HepG2 (cell line): Measurements from ENCODE around the gene RGS1. TPM values are rescaled to one million over a fixed set of nuclear protein-coding genes. Genes with fewer than 3 reads are reported as not detected.

Experiments
- ATAC-seq: fragments of 200-7000 bp; cut with Tn5 transposase; 3 replicates; pipeline ENCODE4 v1.9.1; 2020; ENCODE audit warnings: mild to moderate bottlenecking, moderate library complexity
- BruUV-seq: library from RNA; stranded (reverse); fragments of 400-500 nt; replicated peaks from 2 replicates; lab custom pipeline; 2021; lab: Mats Ljungman, UMichigan
- CTCF ChIA-PET: fragments of 300-600 bp; formaldehyde crosslinking; extraction: SDS; loops from one replicate; lab custom pipeline; 2021; ENCODE audit warnings: low total read pairs, inconsistent platforms, low intra/inter-chr PET ratio; lab: Yijun Ruan, JAX
- POLR2A ChIA-PET: fragments of 350-600 bp; sonication (Branson Sonifier 250); formaldehyde crosslinking; loops from one replicate; lab custom pipeline; 2020; ENCODE audit warnings: antibody characterized with exemption, inconsistent platforms; lab: Yijun Ruan, JAX
- DNase-seq: peaks from one replicate; pipeline ENCODE4 v3.0.0-alpha.2; 2015; ENCODE audit warnings: low spot score
- FAIRE-seq: peaks from 3 replicates; lab custom pipeline; 2011; peaks lifted over from hg19 to GRCh38; lab: Jason Lieb, UNC
- H2AFZ ChIP-seq: one replicate; pipeline ENCODE4 v1.6.1; 2011; ENCODE audit warnings: low read length, inconsistent platforms
- H3K27ac ChIP-seq: fragments of 300-600 bp; 3 replicates; pipeline ENCODE4 v1.8.0; 2011; ENCODE audit warnings: mixed run types, mild to moderate bottlenecking, mixed read lengths, low read length, inconsistent platforms; ENCODE audit not compliant: insufficient read depth; ENCODE audit errors: extremely low read length
- H3K27me3 ChIP-seq, 2 experiments: fragments of 200-600 bp in 1 of 2; 2 replicates in 1 of 2; 3 replicates in 1 of 2; pipeline versions ENCODE4 v1.6.0 to v1.8.0; 2011; ENCODE audit warnings: low read length in 2 of 2, mild to moderate bottlenecking in 2 of 2, moderate library complexity in 2 of 2, inconsistent platforms in 1 of 2; ENCODE audit not compliant: insufficient read depth in 2 of 2, control insufficient read depth in 1 of 2
- H3K36me3 ChIP-seq, 2 experiments: fragments of 200-600 bp in 1 of 2; replicated peaks in 1 of 2; 2 replicates in 1 of 2; 3 replicates in 1 of 2; pipeline versions ENCODE4 v1.5.1 to v1.8.0; 2011; ENCODE audit warnings: low read length in 2 of 2, inconsistent platforms in 1 of 2; ENCODE audit not compliant: insufficient read depth in 2 of 2, control insufficient read depth in 1 of 2
- H3K4me1 ChIP-seq: 2 replicates; pipeline ENCODE4 v1.5.1; 2012; ENCODE audit warnings: low read length, inconsistent platforms; ENCODE audit not compliant: insufficient read depth
- H3K4me2 ChIP-seq: 2 replicates; pipeline ENCODE4 v1.6.0; 2011; ENCODE audit warnings: low read depth, low read length, inconsistent platforms
- H3K4me3 ChIP-seq, 3 experiments: fragments of 200-600 bp in 1 of 3; sonication (generic), shearing (Covaris generic) in 1 of 3; replicated peaks in 1 of 3; 2 replicates each; pipeline ENCODE4 v1.5.1; 2011 to 2016; ENCODE audit warnings: low read length in 3 of 3, inconsistent platforms in 2 of 3, low read depth in 2 of 3, mild to moderate bottlenecking in 2 of 3, control low read depth in 1 of 3, mixed read lengths in 1 of 3; ENCODE audit not compliant: insufficient read depth in 1 of 3
- H3K79me2 ChIP-seq: one replicate; pipeline ENCODE4 v1.6.1; 2011; ENCODE audit warnings: low read length, inconsistent platforms; ENCODE audit not compliant: insufficient read depth
- H3K9ac ChIP-seq: 2 replicates; pipeline ENCODE4 v1.6.0; 2011; ENCODE audit warnings: mild to moderate bottlenecking, low read depth, low read length, inconsistent platforms; ENCODE audit not compliant: insufficient read depth
- H3K9me3 ChIP-seq: 2 replicates; pipeline ENCODE4 v1.5.1; 2012; ENCODE audit warnings: mild to moderate bottlenecking, low read length
- H4K20me1 ChIP-seq: 2 replicates; pipeline ENCODE4 v1.6.0; 2011; ENCODE audit warnings: inconsistent platforms, mild to moderate bottlenecking, low read length, moderate library complexity; ENCODE audit not compliant: insufficient read depth
- HOXD1 ChIP-seq: sonication (generic); formaldehyde crosslinking; IDR thresholded peaks from 2 replicates; pipeline ENCODE4 v1.5.0; 2020; ENCODE audit warnings: missing genetic modification reagents
- JDP2 ChIP-seq: sonication (generic); formaldehyde crosslinking; IDR thresholded peaks from 2 replicates; pipeline ENCODE4 v1.8.1; 2022; ENCODE audit warnings: missing genetic modification reagents, borderline replicate concordance
- JUND ChIP-seq: sonication (generic); formaldehyde crosslinking; IDR thresholded peaks from 2 replicates; pipeline ENCODE4 v1.8.0; 2022; ENCODE audit warnings: mild to moderate bottlenecking, missing genetic modification reagents
- REL ChIP-seq: sonication (generic); formaldehyde crosslinking; conservative IDR thresholded peaks from 2 replicates; pipeline ENCODE4 v1.8.0; 2022; ENCODE audit warnings: mild to moderate bottlenecking, missing genetic modification reagents, moderate library complexity
- SETDB1 ChIP-seq: sonication (generic); formaldehyde crosslinking; IDR thresholded peaks from 2 replicates; pipeline ENCODE4 v1.5.1; 2020; ENCODE audit warnings: missing genetic modification reagents, mild to moderate bottlenecking, borderline replicate concordance
- ZBTB21 ChIP-seq: sonication (generic); formaldehyde crosslinking; IDR thresholded peaks from 2 replicates; pipeline ENCODE4 v1.4.0; 2020; ENCODE audit warnings: missing genetic modification reagents
- ZNF10 ChIP-seq: sonication (generic); formaldehyde crosslinking; IDR thresholded peaks from 2 replicates; pipeline ENCODE4 v1.4.0; 2020; ENCODE audit warnings: mild to moderate bottlenecking, low read depth, missing genetic modification reagents, borderline replicate concordance
- ZNF383 ChIP-seq: sonication (generic); formaldehyde crosslinking; IDR thresholded peaks from 2 replicates; pipeline ENCODE4 v1.4.0; 2020; ENCODE audit warnings: missing genetic modification reagents, mild to moderate bottlenecking, borderline replicate concordance
- ZNF431 ChIP-seq: sonication (generic); formaldehyde crosslinking; IDR thresholded peaks from 2 replicates; pipeline ENCODE4 v1.9.0; 2022; ENCODE audit warnings: missing genetic modification reagents, low read depth, mild to moderate bottlenecking, borderline replicate concordance
- ZNF644 ChIP-seq: IDR thresholded peaks from 2 replicates; pipeline ENCODE4 v1.6.1; 2016; ENCODE audit warnings: low read depth
- ZNF670 ChIP-seq: sonication (generic); formaldehyde crosslinking; IDR thresholded peaks from 2 replicates; pipeline ENCODE4 v1.8.0; 2022; ENCODE audit warnings: mild to moderate bottlenecking, missing genetic modification reagents, borderline replicate concordance
- ZNF7 ChIP-seq: IDR thresholded peaks from 2 replicates; pipeline ENCODE4 v1.6.1; 2016; ENCODE audit warnings: missing biosample characterization, missing genetic modification reagents
- ZSCAN25 ChIP-seq: sonication (generic); formaldehyde crosslinking; IDR thresholded peaks from 2 replicates; pipeline ENCODE4 v1.8.0; 2022; ENCODE audit warnings: mild to moderate bottlenecking, missing genetic modification reagents
- WGBS: methylation state at CpG from one replicate; pipeline ENCODE4 v1.1.6; 2017; ENCODE audit warnings: low lambda C conversion rate; 5-methylcytosine and 5-hydroxymethylcytosine counted together
- in situ Hi-C: cut with HindIII; loops from 2 replicates; pipeline ENCODE4 v1.10.0; 2017; ENCODE audit warnings: low pct_unique_long_range_greater_than_20kb; ENCODE audit not compliant: extremely low pct_ligation_motif_present
- intact Hi-C: fragments of 100-400 bp; cut with micrococcal nuclease; formaldehyde crosslinking; loops from one replicate; pipeline ENCODE4 v1.10.0; 2022; ENCODE audit not compliant: unreplicated experiment
- polyA plus RNA-seq, 8 experiments: library from polyadenylated mRNA; depleted of rRNA in 3 of 8; stranded (reverse) in 7 of 8; unstranded in 1 of 8; fragments of >200 nt; fragmentation: Illumina TruSeq in 4 of 8; extraction: Trizol in 4 of 8; gene quantifications; 2 replicates each; pipeline versions ENCODE4 v1.2.1 to v1.2.3, GENCODE V29; 2011 to 2016; ENCODE audit warnings: low read depth in 4 of 8, missing spikeins in 1 of 8, mixed read lengths in 1 of 8; ENCODE audit not compliant: insufficient read depth in 1 of 8
- total RNA-seq, 5 experiments: library from RNA; depleted of rRNA; stranded (reverse); fragments of >200 nt; fragmentation: Illumina TruSeq; extraction: Trizol; gene quantifications; 2 replicates each; pipeline ENCODE4 v1.2.3, GENCODE V29; 2016; ENCODE audit warnings: low read depth in 1 of 5
- TF ChIP-seq, protein P1 (sequence below): sonication (generic); formaldehyde crosslinking; IDR thresholded peaks from 2 replicates; pipeline ENCODE4 v1.8.0; 2022; ENCODE audit warnings: mild to moderate bottlenecking, missing genetic modification reagents; ENCODE audit not compliant: insufficient replicate concordance
- TF ChIP-seq, protein P2 (sequence below): sonication (generic); formaldehyde crosslinking; IDR thresholded peaks from 2 replicates; pipeline ENCODE4 v1.5.0; 2020; ENCODE audit warnings: mild to moderate bottlenecking, missing genetic modification reagents
- TF ChIP-seq, protein P3 (sequence below): sonication (generic); formaldehyde crosslinking; IDR thresholded peaks from 2 replicates; pipeline ENCODE4 v1.4.0; 2020; ENCODE audit warnings: missing genetic modification reagents
- TF ChIP-seq, protein P4 (sequence below): IDR thresholded peaks from 2 replicates; pipeline ENCODE4 v1.6.1; 2016; ENCODE audit warnings: low read depth, control low read depth

The RGS1 gene
- total and polyA plus RNA-seq, 2 of the 13 experiments (the other 11 are each of a cell fraction or from before 2014, with no cell fraction given) = not detected

DNA sequence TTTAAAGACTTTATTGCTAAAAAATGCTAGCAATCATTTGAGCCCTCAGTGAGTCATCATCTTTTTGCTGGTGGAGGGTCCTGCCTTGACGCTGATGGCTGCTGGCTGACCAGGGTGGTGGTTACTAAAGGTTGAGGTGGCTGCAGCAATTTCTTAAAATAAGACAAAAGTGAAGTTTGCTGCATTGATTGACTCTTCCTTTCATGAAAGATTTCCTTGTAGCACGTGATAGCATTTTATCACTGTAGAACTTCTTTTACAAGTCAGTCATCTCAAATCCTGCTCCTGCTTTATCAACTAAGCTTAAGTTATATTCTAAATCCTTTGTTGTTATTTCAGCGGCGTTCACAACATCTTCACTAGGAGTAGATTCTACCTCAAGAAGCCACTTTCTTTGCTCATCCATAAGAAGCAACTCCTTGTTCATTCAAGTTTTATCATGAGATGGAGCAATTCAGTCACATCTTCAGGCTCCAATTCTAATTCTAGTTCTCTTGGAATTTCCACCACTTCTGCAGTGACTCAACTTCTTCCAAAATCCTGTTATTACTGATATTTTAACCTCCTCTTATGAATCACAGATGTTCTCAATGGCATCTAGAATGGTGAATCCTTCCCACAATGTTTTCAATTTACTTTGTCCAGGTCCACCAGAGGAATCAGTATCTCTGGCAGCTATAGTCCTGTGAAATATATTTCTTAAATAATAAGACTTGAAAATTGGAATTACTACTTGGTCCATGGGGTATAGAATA, 17.6 kb upstream of the RGS1 start:
- DNase-seq = no peak
- Histone ChIP-seq H3K36me3 (no peaks in the 10 kb centered on the region), H2AFZ (no peak overlapping the region), H3K79me2 (no peaks in the 10 kb centered on the region), H3K9ac (no peak overlapping the region), H3K4me2 (no peak overlapping the region), H3K27me3 (no peaks in the 10 kb centered on the region), H3K4me3 (no peak overlapping the region), H3K27ac (no peak overlapping the region), H3K4me1 (no peaks in the 10 kb centered on the region), H4K20me1 (no peaks in the 10 kb centered on the region), H3K9me3 (no peaks in the 10 kb centered on the region)
- 51% methylated on average over 4 of the region's 4 CpGs for WGBS
- TF ChIP-seq ZNF383 (CRISPR knock-in tag) (no peak), ZNF670 (CRISPR knock-in tag) (no peak), ZSCAN25 (CRISPR knock-in tag) (no peak), ZNF10 (CRISPR knock-in tag) (no peak), ZNF7 (CRISPR knock-in tag) (no peak), SETDB1 (CRISPR knock-in tag) (no peak), ZNF644 (CRISPR knock-in tag) (no peak), ZBTB21 (no peak), JUND (CRISPR knock-in tag) (no peak), HOXD1 (CRISPR knock-in tag) (no peak), ZNF431 (CRISPR knock-in tag) (no peak), JDP2 (no peak), REL (CRISPR knock-in tag) (no peak)
- TF ChIP-seq, protein P1, sequence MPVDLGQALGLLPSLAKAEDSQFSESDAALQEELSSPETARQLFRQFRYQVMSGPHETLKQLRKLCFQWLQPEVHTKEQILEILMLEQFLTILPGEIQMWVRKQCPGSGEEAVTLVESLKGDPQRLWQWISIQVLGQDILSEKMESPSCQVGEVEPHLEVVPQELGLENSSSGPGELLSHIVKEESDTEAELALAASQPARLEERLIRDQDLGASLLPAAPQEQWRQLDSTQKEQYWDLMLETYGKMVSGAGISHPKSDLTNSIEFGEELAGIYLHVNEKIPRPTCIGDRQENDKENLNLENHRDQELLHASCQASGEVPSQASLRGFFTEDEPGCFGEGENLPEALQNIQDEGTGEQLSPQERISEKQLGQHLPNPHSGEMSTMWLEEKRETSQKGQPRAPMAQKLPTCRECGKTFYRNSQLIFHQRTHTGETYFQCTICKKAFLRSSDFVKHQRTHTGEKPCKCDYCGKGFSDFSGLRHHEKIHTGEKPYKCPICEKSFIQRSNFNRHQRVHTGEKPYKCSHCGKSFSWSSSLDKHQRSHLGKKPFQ (CRISPR knock-in tag) = no peak
- TF ChIP-seq, protein P2, sequence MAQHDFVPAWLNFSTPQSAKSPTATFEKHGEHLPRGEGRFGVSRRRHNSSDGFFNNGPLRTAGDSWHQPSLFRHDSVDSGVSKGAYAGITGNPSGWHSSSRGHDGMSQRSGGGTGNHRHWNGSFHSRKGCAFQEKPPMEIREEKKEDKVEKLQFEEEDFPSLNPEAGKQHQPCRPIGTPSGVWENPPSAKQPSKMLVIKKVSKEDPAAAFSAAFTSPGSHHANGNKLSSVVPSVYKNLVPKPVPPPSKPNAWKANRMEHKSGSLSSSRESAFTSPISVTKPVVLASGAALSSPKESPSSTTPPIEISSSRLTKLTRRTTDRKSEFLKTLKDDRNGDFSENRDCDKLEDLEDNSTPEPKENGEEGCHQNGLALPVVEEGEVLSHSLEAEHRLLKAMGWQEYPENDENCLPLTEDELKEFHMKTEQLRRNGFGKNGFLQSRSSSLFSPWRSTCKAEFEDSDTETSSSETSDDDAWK (CRISPR knock-in tag) = no peak
- TF ChIP-seq, protein P3, sequence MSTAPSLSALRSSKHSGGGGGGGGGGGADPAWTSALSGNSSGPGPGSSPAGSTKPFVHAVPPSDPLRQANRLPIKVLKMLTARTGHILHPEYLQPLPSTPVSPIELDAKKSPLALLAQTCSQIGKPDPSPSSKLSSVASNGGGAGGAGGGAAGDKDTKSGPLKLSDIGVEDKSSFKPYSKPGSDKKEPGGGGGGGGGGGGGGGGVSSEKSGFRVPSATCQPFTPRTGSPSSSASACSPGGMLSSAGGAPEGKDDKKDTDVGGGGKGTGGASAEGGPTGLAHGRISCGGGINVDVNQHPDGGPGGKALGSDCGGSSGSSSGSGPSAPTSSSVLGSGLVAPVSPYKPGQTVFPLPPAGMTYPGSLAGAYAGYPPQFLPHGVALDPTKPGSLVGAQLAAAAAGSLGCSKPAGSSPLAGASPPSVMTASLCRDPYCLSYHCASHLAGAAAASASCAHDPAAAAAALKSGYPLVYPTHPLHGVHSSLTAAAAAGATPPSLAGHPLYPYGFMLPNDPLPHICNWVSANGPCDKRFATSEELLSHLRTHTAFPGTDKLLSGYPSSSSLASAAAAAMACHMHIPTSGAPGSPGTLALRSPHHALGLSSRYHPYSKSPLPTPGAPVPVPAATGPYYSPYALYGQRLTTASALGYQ (CRISPR knock-in tag) = no peak
- TF ChIP-seq, protein P4, sequence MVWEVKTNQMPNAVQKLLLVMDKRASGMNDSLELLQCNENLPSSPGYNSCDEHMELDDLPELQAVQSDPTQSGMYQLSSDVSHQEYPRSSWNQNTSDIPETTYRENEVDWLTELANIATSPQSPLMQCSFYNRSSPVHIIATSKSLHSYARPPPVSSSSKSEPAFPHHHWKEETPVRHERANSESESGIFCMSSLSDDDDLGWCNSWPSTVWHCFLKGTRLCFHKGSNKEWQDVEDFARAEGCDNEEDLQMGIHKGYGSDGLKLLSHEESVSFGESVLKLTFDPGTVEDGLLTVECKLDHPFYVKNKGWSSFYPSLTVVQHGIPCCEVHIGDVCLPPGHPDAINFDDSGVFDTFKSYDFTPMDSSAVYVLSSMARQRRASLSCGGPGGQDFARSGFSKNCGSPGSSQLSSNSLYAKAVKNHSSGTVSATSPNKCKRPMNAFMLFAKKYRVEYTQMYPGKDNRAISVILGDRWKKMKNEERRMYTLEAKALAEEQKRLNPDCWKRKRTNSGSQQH (CRISPR knock-in tag) = no peak
- ChIA-PET POLR2A (no interaction called here), CTCF (no interaction called here)
- intact Hi-C loops = no loop called here
- in situ Hi-C loops = no loop called here
- no peak for ATAC-seq
- no TSS peak for BruUV-seq
- FAIRE-seq = no peak
